Measurements from ENCODE around the gene ADAM23.

The ADAM23 gene

GRCh38 chr2:206445948-206446347 is 2.6 kb downstream of the ADAM23 start:
- DNase-seq = no peak

GRCh38 chr2:206452242-206452641 is 8.9 kb downstream of the ADAM23 start:
- no peak for DNase-seq

DNA sequence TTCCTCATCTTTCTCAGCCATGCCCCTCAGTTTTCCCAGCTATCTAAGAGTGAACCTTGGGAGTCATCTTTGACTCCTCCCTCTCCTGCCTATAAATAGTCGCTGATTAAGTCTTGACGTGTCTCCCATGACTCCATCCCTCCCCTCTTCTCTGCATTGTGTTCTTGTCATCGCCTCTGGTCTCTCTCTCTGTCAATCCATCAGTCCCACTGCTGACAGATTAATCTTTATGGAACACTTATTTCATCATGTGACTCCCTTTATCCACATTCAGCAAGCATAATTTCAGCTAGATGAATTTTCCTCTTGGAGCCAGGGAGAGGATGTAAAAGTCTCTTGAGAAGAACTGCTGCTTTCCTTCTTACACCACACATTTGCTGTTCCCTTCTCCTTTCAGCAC is 9.4 kb downstream of the ADAM23 start:
- no peak for DNase-seq

DNA sequence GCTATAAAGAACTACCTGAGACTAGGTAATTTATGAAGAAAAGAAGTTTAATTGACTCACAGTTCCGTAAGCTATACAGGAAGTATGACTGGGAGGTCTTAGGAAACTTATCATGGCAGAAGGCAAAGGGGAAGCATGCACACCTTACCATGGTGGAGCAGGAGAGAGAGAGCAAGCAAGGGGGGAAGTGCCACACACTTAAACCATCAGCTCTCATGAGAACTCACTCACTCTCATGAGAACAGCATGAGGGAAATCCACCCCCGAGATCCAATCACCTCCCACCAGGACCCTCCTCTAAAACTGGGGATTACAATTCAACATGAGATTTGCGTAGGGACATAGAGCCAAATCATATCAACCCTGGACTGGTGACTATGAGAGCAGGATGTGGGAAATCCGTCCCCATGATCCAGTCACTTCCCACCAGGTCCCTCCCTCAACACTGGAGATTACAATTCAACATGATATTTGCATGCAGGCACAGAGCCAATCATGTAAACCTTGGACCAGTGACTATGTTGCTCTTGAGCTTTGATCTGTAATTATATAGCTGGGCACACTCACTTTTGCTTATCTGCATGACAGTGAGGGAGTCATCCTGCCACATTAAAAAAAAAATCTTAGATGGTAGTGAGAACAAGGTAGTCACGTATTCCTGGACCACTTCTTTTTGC is 12.9 kb downstream of the ADAM23 start:
- DNase-seq = no peak

DNA sequence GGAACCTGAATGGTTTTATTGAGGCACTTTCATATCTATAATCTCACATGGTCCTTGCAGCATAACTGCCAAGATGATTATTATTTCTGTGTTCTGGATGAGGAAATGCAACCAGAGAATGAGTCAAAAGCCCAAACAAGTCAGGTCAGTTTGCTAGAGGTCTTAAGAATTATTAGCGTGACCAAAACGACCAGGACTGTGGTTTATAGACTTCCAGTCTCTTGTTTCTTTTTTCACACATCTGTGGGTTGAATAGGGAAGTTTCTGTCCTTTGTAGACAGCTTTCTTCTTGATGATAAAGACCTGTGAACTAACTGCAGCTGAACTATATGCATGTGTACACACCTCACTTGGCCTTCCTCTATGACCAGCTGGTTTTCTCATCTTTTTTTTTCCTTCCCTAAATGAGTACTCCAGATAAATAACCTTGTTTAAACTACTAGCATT is 13.9 kb downstream of the ADAM23 start:
- DNase-seq = no peak

GRCh38 chr2:206462240-206462854 is 19.0 kb downstream of the ADAM23 start:
- no peak for DNase-seq

DNA sequence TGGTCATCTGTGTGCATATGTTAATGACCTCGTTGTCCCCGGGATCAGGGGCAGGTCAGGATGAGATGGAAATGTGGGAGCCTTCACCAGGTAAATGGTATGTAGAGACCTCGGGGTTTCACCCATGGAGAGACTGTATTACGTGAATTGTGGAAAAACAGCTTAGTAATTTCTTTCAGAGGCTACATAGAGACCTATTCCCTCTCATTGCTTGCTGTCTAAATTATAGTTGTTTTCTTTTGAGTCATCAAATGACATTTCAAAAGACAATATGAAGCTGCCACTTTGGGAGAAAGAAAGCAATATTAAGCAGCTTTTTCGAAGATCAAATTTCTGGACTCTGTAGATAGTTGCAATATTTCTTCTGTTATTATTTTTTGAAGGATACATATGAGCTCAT is 20.4 kb downstream of the ADAM23 start:
- DNase-seq = no peak

GRCh38 chr2:206464597-206464996 is 21.3 kb downstream of the ADAM23 start:
- DNase-seq = no peak

DNA sequence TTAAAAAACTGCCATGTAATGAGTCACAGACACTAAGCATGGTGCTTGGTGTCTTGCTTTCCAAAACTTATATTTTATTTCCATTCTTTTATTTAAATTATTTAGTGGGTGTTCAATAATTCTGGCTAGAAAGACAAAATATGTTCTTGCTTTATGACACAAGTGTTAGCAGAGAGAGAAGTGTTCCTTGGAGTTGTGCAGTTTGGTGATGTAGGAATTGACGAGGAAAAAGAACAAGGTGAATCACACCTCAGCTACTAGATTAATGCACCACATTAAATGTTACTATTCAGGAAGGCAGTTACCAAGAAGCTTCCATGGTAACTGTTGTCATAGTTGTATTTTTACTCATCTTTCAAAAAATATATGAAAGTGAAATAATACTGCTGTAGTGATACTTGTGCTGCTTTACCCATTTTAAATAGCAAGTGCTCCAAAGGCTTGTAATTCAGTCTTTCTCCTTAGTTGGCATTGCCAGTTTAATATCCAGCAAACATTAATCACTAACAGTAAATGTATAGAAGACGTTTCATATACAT is 28.3 kb downstream of the ADAM23 start:
- DNase-seq = no peak

DNA sequence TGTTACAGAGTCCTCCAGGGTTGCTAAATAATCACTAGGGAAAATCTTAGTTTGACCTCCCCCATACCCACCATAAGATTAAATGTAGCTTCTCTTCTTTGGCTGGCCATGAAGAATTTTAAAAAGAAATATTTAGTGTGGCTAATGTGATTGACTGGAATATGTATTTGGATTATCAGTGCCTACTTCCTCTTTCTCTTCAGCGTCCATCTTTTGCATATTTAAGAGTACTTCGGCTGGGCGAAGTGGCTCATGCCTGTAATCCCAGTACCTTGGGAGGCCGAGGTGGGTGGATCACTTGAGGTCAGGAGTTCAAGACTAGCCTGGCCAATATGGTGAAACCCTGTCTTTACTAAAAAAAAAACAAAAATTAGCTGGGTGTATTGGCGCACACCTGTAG is 28.8 kb downstream of the ADAM23 start:
- DNase-seq = no peak

DNA sequence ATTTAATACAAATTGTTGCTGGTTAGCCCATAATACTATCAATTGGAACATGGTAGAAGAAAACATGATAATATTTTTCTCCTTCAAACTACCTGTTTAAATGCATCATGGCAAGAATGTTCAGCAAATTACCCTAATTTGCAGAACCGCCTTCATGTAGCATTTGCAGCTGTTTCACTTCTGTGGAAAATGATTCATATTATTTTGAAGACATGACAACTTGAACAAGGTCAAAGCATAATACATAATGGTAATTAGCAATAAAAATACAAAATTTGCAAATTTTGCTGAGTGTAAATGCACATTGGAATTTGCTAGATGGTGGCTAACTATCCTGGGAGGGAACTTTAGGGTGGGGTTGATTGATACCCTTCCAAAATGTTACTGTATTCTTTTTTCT is 30.8 kb downstream of the ADAM23 start:
- DNase-seq = no peak

DNA sequence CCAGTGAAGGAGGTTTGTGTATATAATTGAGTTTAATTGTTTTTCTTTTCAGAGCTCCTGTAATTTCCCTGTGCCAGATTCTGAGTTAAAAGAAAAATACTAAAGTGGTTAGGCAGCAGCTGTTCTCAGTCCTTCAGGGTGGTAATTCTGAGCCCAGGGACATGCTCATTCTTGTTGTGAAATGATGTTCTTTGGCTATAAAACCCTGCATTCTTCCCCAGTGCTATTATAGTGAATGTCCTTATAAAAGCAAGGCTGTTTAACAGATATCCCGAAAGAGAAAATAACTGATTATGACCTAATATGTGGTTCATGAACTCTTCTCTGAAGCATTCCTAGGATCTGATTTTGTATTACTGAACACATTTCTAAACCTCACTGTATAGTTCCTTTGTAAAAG is 34.0 kb downstream of the ADAM23 start:
- DNase-seq = no peak

DNA sequence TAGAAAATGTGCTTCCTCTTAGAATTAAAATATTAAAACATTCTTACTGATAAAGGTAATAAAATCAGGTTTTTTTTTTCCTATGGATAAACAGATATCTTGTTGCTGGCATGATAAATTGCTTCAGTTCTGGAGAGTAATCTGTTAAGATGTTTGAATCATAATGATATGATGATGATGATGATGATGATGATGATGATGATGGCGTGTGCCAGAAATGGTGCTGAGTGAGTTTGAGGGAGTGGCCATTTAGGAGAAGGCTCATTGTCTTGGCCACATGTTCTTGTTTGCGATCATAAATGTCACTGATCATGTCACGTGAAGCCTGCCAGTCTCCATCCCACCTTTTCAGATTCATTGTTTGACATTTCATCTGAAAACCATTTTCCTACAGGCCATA is 35.0 kb downstream of the ADAM23 start:
- no peak for DNase-seq

DNA sequence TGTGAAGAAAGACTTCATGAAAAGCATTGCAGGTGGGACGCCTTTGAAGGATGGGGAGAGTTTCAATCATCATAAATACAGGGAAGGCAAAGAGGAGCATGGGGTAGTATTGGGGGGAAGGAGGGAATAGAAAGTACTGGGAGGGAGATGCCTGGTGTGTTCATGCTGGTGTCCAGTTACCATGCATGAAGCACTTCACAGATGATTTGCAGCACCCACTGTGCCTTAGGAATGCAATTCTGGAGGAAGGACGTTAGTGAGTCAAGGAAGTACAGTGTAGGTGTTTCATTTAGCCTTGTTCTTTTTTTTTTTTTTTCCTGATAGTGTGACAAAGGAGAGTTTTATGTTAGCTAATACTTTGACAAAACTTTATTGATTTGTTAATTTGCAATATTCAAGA is 36.8 kb downstream of the ADAM23 start:
- no peak for DNase-seq

- DNase-seq = no peak
Observed at GRCh38 chr2:206480620-206481019, 37.3 kb downstream of the ADAM23 start.

- no peak for DNase-seq
Observed at GRCh38 chr2:206481056-206481455, 37.7 kb downstream of the ADAM23 start.

- no peak for DNase-seq
Observed at GRCh38 chr2:206482123-206482522, 38.8 kb downstream of the ADAM23 start.

- no peak for DNase-seq
Observed at GRCh38 chr2:206482633-206483032, 39.3 kb downstream of the ADAM23 start.

DNA sequence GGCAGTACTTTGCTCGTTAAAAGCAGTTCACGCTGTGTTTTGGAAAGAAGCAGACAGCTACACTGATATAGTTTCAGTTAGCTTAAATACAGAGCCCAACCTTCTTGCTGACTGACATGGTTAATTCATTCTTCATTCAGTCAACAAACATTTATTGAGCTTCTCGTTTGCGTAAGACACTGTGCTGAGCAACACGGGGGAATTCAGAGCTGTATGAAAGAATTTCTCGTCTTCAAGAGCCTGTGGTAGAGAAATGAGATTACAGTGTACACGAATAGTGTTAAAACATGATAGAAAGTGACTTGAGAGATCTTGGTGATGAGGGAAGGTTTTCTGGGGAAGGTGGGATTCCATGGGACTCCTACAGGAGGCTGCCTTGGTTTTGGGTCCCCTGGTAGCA is 44.7 kb downstream of the ADAM23 start:
- DNase-seq = no peak

DNA sequence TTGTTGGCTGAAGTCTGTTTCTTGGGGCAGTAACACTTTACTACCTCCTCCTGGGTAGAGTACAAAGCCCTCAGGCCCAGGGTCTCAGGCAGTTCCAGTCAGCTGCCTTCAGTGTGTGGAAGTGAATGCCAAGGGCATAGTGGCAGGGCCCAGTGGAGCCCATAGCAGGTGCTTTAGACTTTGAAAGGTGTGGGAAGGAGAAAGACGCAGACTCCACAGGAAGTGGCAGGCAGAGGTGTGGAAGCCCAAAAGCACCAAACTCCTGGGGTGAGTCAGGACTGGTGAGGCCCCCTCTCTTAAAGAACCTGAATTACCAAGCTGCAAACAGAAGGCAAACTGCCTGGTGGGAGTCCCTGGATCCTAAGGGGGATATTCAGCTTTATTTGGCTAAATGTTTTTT is 45.3 kb downstream of the ADAM23 start:
- DNase-seq = no peak

DNA sequence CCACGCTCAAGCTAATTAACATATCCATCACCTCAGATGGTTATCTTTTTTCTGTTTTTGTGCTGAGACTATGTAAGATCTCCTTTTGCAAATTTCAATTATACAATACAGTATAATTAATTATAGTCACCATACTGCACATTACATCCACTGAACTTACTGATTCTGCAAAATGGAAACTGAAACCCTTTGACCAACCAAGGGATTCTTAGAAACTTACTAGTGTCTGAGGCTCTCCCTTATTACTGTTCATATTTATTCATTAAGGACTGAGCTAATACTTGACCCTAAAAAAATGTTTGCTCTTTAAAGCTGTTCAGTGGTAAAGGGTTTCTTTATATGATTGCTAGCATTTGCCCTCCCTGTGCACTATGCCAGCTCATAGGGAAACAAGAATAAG is 50.7 kb downstream of the ADAM23 start:
- DNase-seq = no peak

DNA sequence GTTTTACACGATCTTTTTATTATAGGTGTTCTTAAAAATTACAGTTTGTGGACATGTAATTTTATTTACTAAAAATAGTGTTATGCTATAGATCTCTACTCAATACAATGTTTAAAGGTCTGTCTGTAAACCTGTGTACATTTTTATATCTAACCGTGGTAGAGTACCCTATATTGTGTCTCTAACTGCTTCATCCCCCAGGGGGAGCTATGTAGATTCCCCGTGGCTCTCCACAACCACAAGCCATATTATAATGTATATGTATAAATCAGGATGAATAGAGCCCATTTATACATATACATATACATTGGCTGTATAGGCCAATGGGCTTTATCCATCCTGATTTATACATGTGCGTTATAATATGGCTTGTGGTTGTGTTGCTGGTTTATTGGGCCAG is 59.4 kb downstream of the ADAM23 start:
- DNase-seq = no peak

- DNase-seq = no peak
Observed at GRCh38 chr2:206511283-206511682, 68.0 kb downstream of the ADAM23 start.

GRCh38 chr2:206512999-206513398 is 69.7 kb downstream of the ADAM23 start:
- no peak for DNase-seq

DNA sequence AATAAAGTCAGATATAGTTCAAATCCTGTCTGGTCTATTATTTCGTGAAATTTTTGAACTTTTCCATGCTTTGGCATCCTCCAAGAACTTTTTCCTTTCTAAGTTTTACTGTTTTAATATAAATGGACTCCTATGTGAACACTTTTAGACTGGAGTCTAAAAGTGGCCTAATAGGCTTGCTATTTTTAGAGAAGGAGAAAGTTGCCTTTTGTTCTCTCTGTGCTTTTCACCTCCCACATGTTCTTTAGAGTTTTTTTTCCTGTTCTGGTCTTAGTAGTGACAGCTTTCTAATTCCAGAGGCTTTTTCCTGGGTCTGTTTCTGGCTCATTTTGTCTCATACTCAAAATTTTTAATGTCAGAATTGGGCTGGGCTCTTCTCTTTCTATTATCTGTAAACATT is 72.2 kb downstream of the ADAM23 start:
- no peak for DNase-seq

Data from activated CD4-positive, CD25-positive, alpha-beta regulatory T cell (primary cell).